Erythroblast (primary cell): ENCODE data around the gene CYSTM1.

Experiments used
- GATA1 ChIP-seq: IDR thresholded peaks from 2 replicates; pipeline ENCODE4 v1.6.1; 2011; ENCODE audit warnings: low read depth, mild to moderate bottlenecking, control low read depth, low read length, moderate library complexity
- POLR2A ChIP-seq: IDR thresholded peaks from 2 replicates; pipeline ENCODE4 v1.6.1; 2011; ENCODE audit warnings: mild to moderate bottlenecking, low read length

- TF ChIP-seq POLR2A (no peak), GATA1 (no peak)
These were observed 7.2 kb downstream of the CYSTM1 start for GRCh38 chr5:140182075-140182711.
